Heart right ventricle (tissue), 16 donors: ENCODE results near the gene AAR2. TPM values are rescaled to one million over a fixed set of nuclear protein-coding genes. Genes with fewer than 3 reads are reported as not detected.

Experiments
- ATAC-seq, 8 donors: fragments of 200-7000 bp; cut with Tn5 transposase; one replicate each; pipeline ENCODE4 v1.9.1; 2020; ENCODE audit warnings: mild to moderate bottlenecking in 8 of 8, moderate library complexity in 8 of 8, moderate number of reproducible peaks in 1 of 8
- DNase-seq, 2 donors: peaks; one replicate each; pipeline ENCODE4 v3.0.0-alpha.2; 2020
- H3K27ac ChIP-seq, 10 donors: fragments of 200-600 bp; sonication (generic) in 2 of 10; one replicate each; pipeline versions ENCODE4 v1.5.0 to v1.8.0; 2020 to 2022; ENCODE audit warnings: mild to moderate bottlenecking in 3 of 10
- H3K27me3 ChIP-seq, 7 donors: fragments of 200-600 bp; one replicate each; pipeline ENCODE4 v1.8.0; 2021 to 2022; ENCODE audit warnings: mild to moderate bottlenecking in 2 of 7
- H3K36me3 ChIP-seq, 9 donors: fragments of 200-600 bp; sonication (generic) in 1 of 9; one replicate each; pipeline versions ENCODE4 v1.5.0 to v1.8.0; 2020 to 2022; ENCODE audit warnings: mild to moderate bottlenecking in 2 of 9
- H3K4me1 ChIP-seq, 9 donors: fragments of 200-600 bp; sonication (generic) in 1 of 9; one replicate each; pipeline versions ENCODE4 v1.5.0 to v1.8.0; 2020 to 2022; ENCODE audit warnings: mild to moderate bottlenecking in 4 of 9
- H3K4me3 ChIP-seq, 10 donors: fragments of 200-600 bp; sonication (generic) in 2 of 10; one replicate each; pipeline versions ENCODE4 v1.5.0 to v1.8.0; 2020 to 2022; ENCODE audit warnings: mild to moderate bottlenecking in 7 of 10, moderate library complexity in 2 of 10
- H3K9me3 ChIP-seq, 11 donors: fragments of 200-600 bp in 10 of 11; sonication (generic) in 2 of 11; one replicate each; pipeline versions ENCODE4 v1.5.0 to v1.8.0; 2013 to 2022; ENCODE audit warnings: mild to moderate bottlenecking in 2 of 11, control low read depth in 1 of 11, moderate library complexity in 1 of 11
- CTCF ChIP-seq, 9 donors: fragments of 200-600 bp; sonication (generic) in 2 of 9; IDR thresholded peaks; one replicate each; pipeline versions ENCODE4 v1.5.0 to v1.8.0; 2021 to 2022; ENCODE audit warnings: antibody characterized with exemption in 9 of 9, mild to moderate bottlenecking in 5 of 9, moderate library complexity in 1 of 9
- WGBS, 2 donors: extraction: QIAGEN DNeasy Blood & Tissue Kit; methylation state at CpG; one replicate each; pipeline ENCODE4 v1.1.7; 2013; ENCODE audit warnings: inconsistent platforms in 1 of 2; 5-methylcytosine and 5-hydroxymethylcytosine counted together
- intact Hi-C, 10 donors: fragments of 100-400 bp; cut with DNase I; formaldehyde crosslinking; loops; one replicate each; pipeline versions ENCODE4 v1.11.1 to v1.14.2; 2022
- polyA plus RNA-seq, 2 donors: library from polyadenylated mRNA; stranded (reverse); fragments of 200-250 nt; gene quantifications; one replicate each; pipeline ENCODE4 v1.2.3, GENCODE V29; 2013
- total RNA-seq, 10 donors: library from RNA; stranded (reverse); fragmentation: NEBNext Ultra II Directional in 3 of 10; extraction: Animal tissue kit (Norgen Biotek cat#: 25700) in 3 of 10; gene quantifications; one replicate each; pipeline versions ENCODE4 v1.2.1 to v1.2.4, GENCODE V29; 2021 to 2023
- donor health status: Arrhythmogenic right ventricular cardiomyopathy.
- donor health status: ischemic (EF 13 %, LVEDD 7.1; RV severe dilation, severe dysfunction).
- donor health status: healthy with polysubstance abuse.
- donor health status: DM: no; HTN: yes; CAD: no.
- donor health status: DM: no; HTN: no; CAD: no.
- donor health status: ischemic (EF 25% LVEDD 6.9; RV normal size, moderate dysfunction).
- donor health status: ischemic (EF 25% LVEDD 5.7; RV mildly dilated, moderate dysfunction).
- donor health status: healthy.
- donor health status: DM: yes; HTN: yes; CAD: no.
- donor health status: Ischemic cardiomyopathy.
- donor health status: ischemic (EF 35%, LVEDD 5.7; RV mildly dilated, moderate dysfunction).
- donor health status: nonischemic (EF 11% LVEDD 7.7; RV severe dilation, severe dysfunction).
- donor health status: DM: yes; HTN: yes; CAD: no.
- donor health status: PGD.
- donor health status: ischemic (EF 29% LVEDD 5.4; RV normal size, mild dysfunction).
- donor health status: nonischemic (EF 23%, LVEDD 6.1; RV moderate dilation, normal function).

The AAR2 gene
- total and polyA plus RNA-seq, 12 donors, result 7.8 to 22.7 (median 15.2) TPM

- Histone ChIP-seq H3K9me3 (no peaks in the 10 kb centered on the region), H3K27me3 (no peaks in the 10 kb centered on the region), H3K4me3 (no peak overlapping the region), H3K4me1 (no peaks in the 10 kb centered on the region), H3K36me3 (peaks cover 0 to 81% (median 0%) of the 10 kb centered on the region in 9 donors), H3K27ac (no peak overlapping the region)
- 57 to 76% methylated on average over 2 of the region's 2 CpGs for WGBS, 2 donors
- ATAC-seq, result no peak
- intact Hi-C loops, result loop anchor here in 4 of 10 donors (5.0 to 10.0 kb wide), 3 partner anchors 224 to 391 kb away; partner anchors contain the start of gene RAB5IF (in 1 of the 4)
- no peak for TF ChIP-seq CTCF (IDR thresholded peaks at IDR 0.05)
- DNase-seq, result no peak
These were observed 22.9 kb upstream of the AAR2 start for GRCh38 chr20:36213362-36213761.

GRCh38 chr20:36214684-36215256, 21.5 kb upstream of the AAR2 start:
- WGBS, 2 donors, result 58 to 67% methylated on average over 5 of the region's 5 CpGs
- peak in 4 of 8 donors; percentile 49 to 62 (median 54) for ATAC-seq
- Histone ChIP-seq H3K4me3 (no peak overlapping the region), H3K27me3 (no peaks in the 10 kb centered on the region), H3K36me3 (peaks cover 0 to 81% (median 0%) of the 10 kb centered on the region in 9 donors), H3K4me1 (no peaks in the 10 kb centered on the region), H3K9me3 (no peaks in the 10 kb centered on the region), H3K27ac (no peak overlapping the region)
- intact Hi-C loops, result loop anchor here in 6 of 10 donors (5.0 to 10.0 kb wide), 3 partner anchors 223 to 390 kb away; partner anchors contain the start of gene RAB5IF (in 1 of the 6)
- peak in 8 of 9 donors; percentile 41 to 66 (median 56) for TF ChIP-seq CTCF (IDR thresholded peaks at IDR 0.05)
- DNase-seq, result no peak

- Histone ChIP-seq H3K27me3 (no peaks in the 10 kb centered on the region), H3K4me1 (no peaks in the 10 kb centered on the region), H3K36me3 (peaks cover 0 to 81% (median 0%) of the 10 kb centered on the region in 9 donors), H3K27ac (no peak overlapping the region), H3K4me3 (no peak overlapping the region), H3K9me3 (no peaks in the 10 kb centered on the region)
- no peak for DNase-seq
- intact Hi-C loops, result loop anchor here in 4 of 10 donors (5.0 to 10.0 kb wide), 3 partner anchors 222 to 389 kb away; partner anchors contain the start of gene RAB5IF (in 1 of the 4)
- 94 to 97% methylated on average over 4 of the region's 4 CpGs for WGBS, 2 donors
- no peak for ATAC-seq
- TF ChIP-seq CTCF (IDR thresholded peaks at IDR 0.05), result no peak
These were observed 20.5 kb upstream of the AAR2 start for GRCh38 chr20:36215778-36216177.

GRCh38 chr20:36216314-36217025, 19.8 kb upstream of the AAR2 start:
- no peak for ATAC-seq
- 75 to 83% methylated on average over 7 of the region's 7 CpGs for WGBS, 2 donors
- TF ChIP-seq CTCF (IDR thresholded peaks at IDR 0.05), result no peak
- DNase-seq, result no peak
- Histone ChIP-seq H3K27ac (no peak overlapping the region), H3K36me3 (peaks cover 0 to 81% (median 0%) of the 10 kb centered on the region in 9 donors), H3K4me3 (no peak overlapping the region), H3K4me1 (no peaks in the 10 kb centered on the region), H3K27me3 (no peaks in the 10 kb centered on the region), H3K9me3 (no peaks in the 10 kb centered on the region)
- intact Hi-C loops, result loop anchor here in 4 of 10 donors (5.0 to 10.0 kb wide), 3 partner anchors 221 to 388 kb away; partner anchors contain the start of gene RAB5IF (in 1 of the 4)
